A673 (cell line): ENCODE data around the gene HOXB1. TPM values are rescaled to one million over a fixed set of nuclear protein-coding genes. Genes with fewer than 3 reads are reported as not detected.

Source experiments
- BruUV-seq: library from RNA; stranded (reverse); fragments of 400-500 nt; replicated peaks from 2 replicates; lab custom pipeline; 2021; lab: Mats Ljungman, UMichigan
- CTCF ChIA-PET: fragments of 300-600 bp; sonication (Branson Sonifier 250); formaldehyde crosslinking; loops from one replicate; lab custom pipeline; 2022; ENCODE audit warnings: antibody characterized with exemption; lab: Charles Lee
- POLR2A ChIA-PET: fragments of 300-600 bp; sonication (Branson Sonifier 250); formaldehyde crosslinking; loops from one replicate; lab custom pipeline; 2022; ENCODE audit warnings: antibody characterized with exemption; ENCODE audit not compliant: low non-redundant PET; lab: Charles Lee
- DNase-seq: peaks from one replicate; pipeline ENCODE4 v3.0.0-alpha.2; 2015; ENCODE audit warnings: low spot score
- H3K27ac ChIP-seq: fragments of 200-600 bp; sonication (generic); 2 replicates; pipeline ENCODE4 v1.5.1; 2016; ENCODE audit warnings: mixed run types, low read depth, mild to moderate bottlenecking, mixed read lengths, antibody characterized with exemption, low read length; ENCODE audit not compliant: poor library complexity, severe bottlenecking
- H3K27me3 ChIP-seq: fragments of 200-600 bp; sonication (generic); replicated peaks from 2 replicates; pipeline ENCODE4 v1.6.1; 2017; ENCODE audit warnings: mixed run types, low read depth, mild to moderate bottlenecking, mixed read lengths, antibody characterized with exemption, low read length; ENCODE audit not compliant: insufficient read depth, poor library complexity
- H3K36me3 ChIP-seq: fragments of 200-600 bp; sonication (generic); 2 replicates; pipeline ENCODE4 v1.6.1; 2016; ENCODE audit warnings: mixed run types, mild to moderate bottlenecking, mixed read lengths, antibody characterized with exemption, low read length; ENCODE audit not compliant: insufficient read depth, poor library complexity, severe bottlenecking
- H3K4me1 ChIP-seq: fragments of 200-600 bp; sonication (generic); 2 replicates; pipeline ENCODE4 v1.6.1; 2017; ENCODE audit warnings: mixed run types, mild to moderate bottlenecking, mixed read lengths, antibody characterized with exemption, low read length; ENCODE audit not compliant: insufficient read depth, poor library complexity, severe bottlenecking
- H3K4me3 ChIP-seq: fragments of 200-600 bp; sonication (generic); 2 replicates; pipeline ENCODE4 v1.5.1; 2016; ENCODE audit warnings: low read depth, mixed run types, mild to moderate bottlenecking, mixed read lengths, low read length; ENCODE audit not compliant: poor library complexity, severe bottlenecking
- H3K9me3 ChIP-seq: fragments of 200-600 bp; sonication (generic); 2 replicates; pipeline ENCODE4 v1.6.1; 2016; ENCODE audit warnings: mixed run types, low read depth, mild to moderate bottlenecking, mixed read lengths, antibody characterized with exemption, low read length; ENCODE audit not compliant: poor library complexity, severe bottlenecking
- EZH2 ChIP-seq: fragments of 200-600 bp; sonication (generic); IDR thresholded peaks from 2 replicates; pipeline ENCODE4 v1.6.1; 2017; ENCODE audit warnings: borderline replicate concordance, low read depth, mild to moderate bottlenecking, mixed read lengths, antibody characterized with exemption, low read length; ENCODE audit not compliant: poor library complexity, severe bottlenecking
- intact Hi-C: fragments of 100-400 bp; cut with micrococcal nuclease; formaldehyde crosslinking; loops from one replicate; pipeline ENCODE4 v1.10.0; 2022; ENCODE audit not compliant: unreplicated experiment
- total RNA-seq: library from RNA; stranded (reverse); gene quantifications from 2 replicates; pipeline ENCODE4 v1.2.3, GENCODE V29; 2021
- TF ChIP-seq, protein P1 (sequence below): fragments of 300-800, 200-600 bp; sonication (generic); conservative IDR thresholded peaks from 2 replicates; pipeline ENCODE4 v1.5.1; 2017; ENCODE audit warnings: low read depth, mild to moderate bottlenecking, antibody characterized with exemption, low read length, moderate library complexity, mixed read lengths

Gene HOXB1
- total RNA-seq, 1 experiment from 2014 or later = not detected

DNA sequence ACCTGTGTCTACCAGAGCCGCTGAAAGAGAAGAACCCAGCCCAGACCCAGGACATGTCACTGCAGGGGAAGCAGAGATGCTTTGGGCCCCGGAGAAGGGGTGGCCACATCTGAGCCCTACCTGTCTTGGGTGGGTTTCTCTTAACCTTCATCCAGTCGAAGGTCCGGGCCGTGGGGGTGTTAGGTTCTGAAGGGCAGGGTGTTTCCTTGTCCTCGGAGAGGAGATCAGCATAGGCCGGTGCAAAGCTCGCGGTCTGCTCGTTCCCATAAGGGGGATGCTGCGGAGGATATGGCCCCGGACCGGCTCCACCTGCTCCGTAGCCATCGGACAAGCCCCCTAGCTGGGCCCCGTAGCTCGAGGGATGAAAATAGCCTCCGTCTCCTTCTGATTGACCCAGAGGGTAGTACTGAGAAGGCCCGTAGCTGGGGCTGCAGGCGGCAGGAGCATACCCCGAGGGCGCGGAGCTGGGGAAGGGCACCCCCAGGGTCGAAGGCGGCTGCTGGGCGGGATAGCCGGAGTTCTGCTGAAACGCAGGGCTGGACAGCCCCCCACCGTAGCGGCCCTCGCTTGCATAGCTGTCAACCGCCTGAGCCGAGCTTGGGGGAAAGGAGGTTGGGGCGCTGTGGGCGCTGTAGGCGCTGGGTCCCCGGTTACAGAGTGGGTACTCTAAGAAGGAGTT lies 464 bp downstream of the HOXB1 start:
- Histone ChIP-seq H3K36me3 (no peaks in the 10 kb centered on the region), H3K27me3 (no peaks in the 10 kb centered on the region), H3K27ac (no peak overlapping the region), H3K4me1 (peaks cover 4% of the 10 kb centered on the region), H3K4me3 (no peak overlapping the region), H3K9me3 (no peaks in the 10 kb centered on the region)
- intact Hi-C loops = no loop called here
- TF ChIP-seq, protein P1, sequence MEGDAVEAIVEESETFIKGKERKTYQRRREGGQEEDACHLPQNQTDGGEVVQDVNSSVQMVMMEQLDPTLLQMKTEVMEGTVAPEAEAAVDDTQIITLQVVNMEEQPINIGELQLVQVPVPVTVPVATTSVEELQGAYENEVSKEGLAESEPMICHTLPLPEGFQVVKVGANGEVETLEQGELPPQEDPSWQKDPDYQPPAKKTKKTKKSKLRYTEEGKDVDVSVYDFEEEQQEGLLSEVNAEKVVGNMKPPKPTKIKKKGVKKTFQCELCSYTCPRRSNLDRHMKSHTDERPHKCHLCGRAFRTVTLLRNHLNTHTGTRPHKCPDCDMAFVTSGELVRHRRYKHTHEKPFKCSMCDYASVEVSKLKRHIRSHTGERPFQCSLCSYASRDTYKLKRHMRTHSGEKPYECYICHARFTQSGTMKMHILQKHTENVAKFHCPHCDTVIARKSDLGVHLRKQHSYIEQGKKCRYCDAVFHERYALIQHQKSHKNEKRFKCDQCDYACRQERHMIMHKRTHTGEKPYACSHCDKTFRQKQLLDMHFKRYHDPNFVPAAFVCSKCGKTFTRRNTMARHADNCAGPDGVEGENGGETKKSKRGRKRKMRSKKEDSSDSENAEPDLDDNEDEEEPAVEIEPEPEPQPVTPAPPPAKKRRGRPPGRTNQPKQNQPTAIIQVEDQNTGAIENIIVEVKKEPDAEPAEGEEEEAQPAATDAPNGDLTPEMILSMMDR = no peak
- no peak for TF ChIP-seq EZH2
- DNase-seq = no peak
- ChIA-PET POLR2A (interaction anchor here (0.6 kb wide), 1 partner anchor 25 kb away, joined by 3 read pairs; no protein-coding TSS in a partner anchor), CTCF (no interaction called here)
- BruUV-seq = no TSS peak

DNA sequence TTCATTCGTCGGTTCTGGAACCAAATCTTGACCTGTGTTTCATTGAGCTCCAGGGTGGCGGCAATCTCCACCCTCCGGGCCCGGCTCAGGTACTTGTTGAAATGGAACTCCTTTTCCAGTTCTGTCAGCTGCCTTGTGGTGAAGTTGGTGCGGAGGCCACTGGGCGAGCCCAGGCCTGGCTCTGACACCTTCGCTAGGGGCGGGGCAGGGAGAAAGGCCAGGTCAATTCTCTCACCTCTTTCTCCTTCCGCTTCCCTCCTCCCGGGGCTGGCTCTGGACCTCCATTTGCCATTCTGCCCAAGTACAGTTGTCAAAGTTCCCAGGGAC lies 1.2 kb downstream of the HOXB1 start:
- no peak for TF ChIP-seq EZH2
- TF ChIP-seq, protein P1 = no peak
- no peak overlapping the region for H3K4me3 ChIP-seq
- ChIA-PET CTCF (no interaction called here), POLR2A (no interaction called here)
- H3K27ac ChIP-seq = no peak overlapping the region
- DNase-seq = no peak
- no TSS peak for BruUV-seq
- intact Hi-C loops = no loop called here
- H3K36me3 ChIP-seq = no peaks in the 10 kb centered on the region
- H3K27me3 ChIP-seq = no peaks in the 10 kb centered on the region
- no peaks in the 10 kb centered on the region for H3K9me3 ChIP-seq
- no peaks in the 10 kb centered on the region for H3K4me1 ChIP-seq

DNA sequence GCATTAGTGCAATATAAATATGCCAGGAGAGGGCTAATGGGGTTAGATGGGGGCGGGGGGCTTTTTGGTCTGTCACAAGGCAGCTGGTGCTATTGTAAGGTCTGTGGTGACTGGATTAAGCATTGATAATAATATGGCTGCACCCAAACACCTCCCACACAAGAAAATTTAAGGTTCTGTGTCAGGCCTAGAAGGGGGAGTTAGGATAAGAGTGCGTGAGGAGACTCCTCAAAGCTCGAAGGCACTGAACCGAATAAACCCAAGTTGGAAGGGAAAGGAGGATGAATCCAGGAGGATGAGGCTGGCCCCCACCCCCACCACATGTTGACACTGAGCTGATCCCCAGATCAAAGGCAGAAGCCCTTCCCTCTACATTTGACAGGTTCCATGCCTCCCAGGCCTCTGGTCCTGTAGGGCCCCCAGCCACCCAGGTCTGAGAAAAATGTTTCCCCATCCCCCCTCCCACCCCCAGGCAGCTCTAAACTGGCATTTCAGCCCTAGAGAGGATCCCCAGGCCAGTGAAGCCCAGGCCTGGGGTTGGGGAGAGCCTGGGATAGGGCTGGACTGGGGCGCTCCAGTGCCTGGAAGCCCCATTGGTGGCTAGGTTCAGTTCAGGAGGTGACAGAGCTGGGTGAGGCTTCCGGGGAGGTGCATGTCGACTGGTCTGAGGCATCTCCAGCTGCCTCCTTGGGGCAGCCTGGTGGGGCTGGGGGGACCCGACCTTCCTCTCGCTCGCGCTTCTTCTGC lies 1.7 kb downstream of the HOXB1 start:
- Histone ChIP-seq H3K36me3 (no peaks in the 10 kb centered on the region), H3K9me3 (no peaks in the 10 kb centered on the region), H3K4me1 (no peaks in the 10 kb centered on the region), H3K27ac (no peak overlapping the region), H3K27me3 (no peaks in the 10 kb centered on the region), H3K4me3 (no peak overlapping the region)
- intact Hi-C loops = no loop called here
- TF ChIP-seq, protein P1 = no peak
- TF ChIP-seq EZH2 = no peak
- ChIA-PET CTCF (no interaction called here), POLR2A (no interaction called here)
- DNase-seq = no peak
- no TSS peak for BruUV-seq
